HG02973 (cell line): ENCODE measurements around the gene RDH13.
"Not testable (repeated sequence)": the region's sequence is repeated elsewhere in the genome, so short reads cannot be mapped to it uniquely, and the experiment has no call there.

Experiments used
- ATAC-seq: cut with Tn5 transposase; IDR thresholded peaks from one replicate; pipeline ENCODE4 v1.9.1; 2021; ENCODE audit warnings: moderate library complexity; ENCODE audit not compliant: unreplicated experiment

Gene RDH13

GRCh38 chr19:55048446-55048845, 14.5 kb downstream of the RDH13 start:
- no peak for ATAC-seq

GRCh38 chr19:55047951-55048350, 15.0 kb downstream of the RDH13 start:
- ATAC-seq, result no peak

GRCh38 chr19:55046975-55047622, 15.8 kb downstream of the RDH13 start:
- no peak for ATAC-seq

- no peak for ATAC-seq
Observed at GRCh38 chr19:55044771-55045716, 17.9 kb downstream of the RDH13 start.

- ATAC-seq, result no peak
Observed at GRCh38 chr19:55044286-55044685, 18.7 kb downstream of the RDH13 start.

- ATAC-seq, result no peak
Observed at GRCh38 chr19:55042688-55043087, 20.3 kb downstream of the RDH13 start.

GRCh38 chr19:55042344-55042678, 20.6 kb downstream of the RDH13 start:
- ATAC-seq, result no peak

GRCh38 chr19:55041627-55042343, 21.2 kb downstream of the RDH13 start:
- ATAC-seq, result no peak

GRCh38 chr19:55041244-55041626, 21.7 kb downstream of the RDH13 start:
- no peak for ATAC-seq

- not testable (repeated sequence) for ATAC-seq
Observed at GRCh38 chr19:55040654-55041053, 22.3 kb downstream of the RDH13 start.

- not testable (repeated sequence) for ATAC-seq
Observed at GRCh38 chr19:55037603-55038002, 25.3 kb downstream of the RDH13 start.

- ATAC-seq, result no peak
Observed at GRCh38 chr19:55036058-55036457, 26.9 kb downstream of the RDH13 start.

GRCh38 chr19:55034751-55035150, 28.2 kb downstream of the RDH13 start:
- ATAC-seq, result no peak

- not testable (repeated sequence) for ATAC-seq
Observed at GRCh38 chr19:55032976-55033643, 29.8 kb downstream of the RDH13 start.

GRCh38 chr19:55032170-55032800, 30.7 kb downstream of the RDH13 start:
- ATAC-seq, result no peak

- ATAC-seq, result no peak
Observed at GRCh38 chr19:55031178-55031577, 31.8 kb downstream of the RDH13 start.

- no peak for ATAC-seq
Observed at GRCh38 chr19:55028757-55029156, 34.2 kb downstream of the RDH13 start.

GRCh38 chr19:55027472-55028337, 35.2 kb downstream of the RDH13 start:
- no peak for ATAC-seq

- not testable (repeated sequence) for ATAC-seq
Observed at GRCh38 chr19:55027140-55027471, 35.8 kb downstream of the RDH13 start.

GRCh38 chr19:55024111-55024510, 38.8 kb downstream of the RDH13 start:
- no peak for ATAC-seq
